Astrocyte (in vitro differentiated cells and primary cell): ENCODE measurements around the gene FAM234A.

ENCODE experiments used
- CTCF ChIP-seq: IDR thresholded peaks from 2 replicates; pipeline ENCODE4 v1.5.1; 2011; ENCODE audit warnings: low read depth, mild to moderate bottlenecking, inconsistent platforms, low read length, moderate library complexity; ENCODE audit not compliant: insufficient read depth
- EZH2 ChIP-seq: IDR thresholded peaks from 2 replicates; pipeline ENCODE4 v1.6.1; 2012; ENCODE audit warnings: mild to moderate bottlenecking, low read length, inconsistent platforms; ENCODE audit not compliant: insufficient read depth

GRCh38 chr16:314795-315299 lies 80.2 kb downstream of the FAM234A start:
- TF ChIP-seq CTCF (no peak), EZH2 (no peak)
